GM21447 (cell line): Measurements from ENCODE around the gene MEF2A.

ENCODE experiments used
- ATAC-seq: cut with Tn5 transposase; IDR thresholded peaks from one replicate; pipeline ENCODE4 v1.9.1; 2021; ENCODE audit not compliant: unreplicated experiment

Gene MEF2A

DNA sequence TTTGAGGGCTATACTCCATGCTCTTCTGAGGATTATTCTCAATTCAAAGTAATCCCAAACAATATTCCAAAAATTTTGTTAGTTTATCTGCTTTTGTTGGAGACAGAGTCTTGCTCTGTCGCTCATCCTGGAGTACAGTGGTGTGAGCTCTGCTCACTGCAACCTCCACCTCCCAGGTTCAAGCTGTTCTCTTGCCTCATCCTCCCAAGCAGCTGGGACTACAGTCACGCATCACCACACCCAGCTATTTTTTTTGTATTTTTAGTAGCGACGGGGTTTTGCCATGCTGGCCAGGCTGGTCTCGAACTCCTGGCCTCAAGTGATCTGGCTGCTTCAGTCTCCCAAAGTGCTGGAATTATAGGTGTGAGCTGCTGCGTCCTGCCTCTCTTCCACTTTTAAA lies 39.1 kb downstream of the MEF2A start:
- ATAC-seq: no peak

DNA sequence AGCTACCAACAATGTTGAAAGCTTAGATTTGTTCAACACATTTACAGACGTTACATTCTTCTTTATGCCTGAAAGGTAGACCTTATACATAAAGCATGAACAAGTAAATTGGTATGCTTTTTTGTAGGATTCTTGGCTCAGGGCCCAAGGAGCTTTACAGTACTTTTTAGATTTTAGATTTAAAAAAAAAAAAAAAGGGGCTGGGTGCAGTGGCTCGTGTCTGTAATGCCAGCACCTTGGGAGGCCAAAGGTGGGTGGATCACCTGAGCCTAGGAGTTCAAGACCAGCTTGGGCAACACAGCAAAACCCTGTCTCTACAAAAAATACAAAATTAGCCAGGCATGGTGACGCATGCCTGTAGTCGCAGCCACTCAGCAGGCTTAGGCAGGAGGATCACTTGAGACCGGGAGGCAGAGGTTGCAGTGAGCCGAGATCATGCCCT lies 39.7 kb downstream of the MEF2A start:
- no peak for ATAC-seq

DNA sequence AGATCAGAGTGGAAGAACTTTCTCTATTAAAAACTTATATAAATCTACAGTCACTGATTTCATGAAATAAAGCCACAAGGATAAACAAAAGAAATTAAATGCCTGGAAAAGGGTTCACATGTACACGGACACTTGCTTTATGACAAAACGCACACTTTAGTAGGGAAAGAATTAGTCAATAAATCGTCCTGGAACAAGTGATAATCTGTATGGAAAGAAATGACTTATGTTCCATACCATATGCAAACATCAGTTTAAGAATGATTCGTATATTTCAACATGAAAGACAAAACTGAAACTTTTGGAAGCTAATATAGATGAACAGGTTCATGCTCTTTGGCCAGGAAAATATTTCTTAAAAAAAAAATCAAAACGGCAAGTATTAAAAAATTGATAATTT lies 40.2 kb downstream of the MEF2A start:
- ATAC-seq: no peak

- no peak for ATAC-seq
Measured at GRCh38 chr15:99606646-99607045, 40.9 kb downstream of the MEF2A start.

DNA sequence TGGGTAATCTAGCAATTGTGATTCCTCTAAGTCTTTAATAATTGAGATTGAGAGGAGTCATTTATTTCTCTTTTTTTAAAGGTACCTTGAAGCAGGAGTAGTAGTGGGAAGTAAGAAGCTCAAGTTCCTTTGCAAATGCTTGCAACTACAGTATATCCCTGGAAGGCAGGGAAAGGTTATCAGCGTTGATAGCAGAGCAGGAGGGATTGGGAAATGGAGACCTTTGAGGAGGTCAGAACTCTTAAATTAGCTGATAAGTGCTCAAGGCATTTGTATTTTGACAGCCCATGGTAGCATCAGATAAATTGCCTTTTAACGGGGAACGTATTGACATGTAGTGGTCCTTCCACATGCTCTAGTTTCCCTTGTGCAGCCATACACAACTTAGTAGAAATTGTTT lies 47.7 kb downstream of the MEF2A start:
- no peak for ATAC-seq

DNA sequence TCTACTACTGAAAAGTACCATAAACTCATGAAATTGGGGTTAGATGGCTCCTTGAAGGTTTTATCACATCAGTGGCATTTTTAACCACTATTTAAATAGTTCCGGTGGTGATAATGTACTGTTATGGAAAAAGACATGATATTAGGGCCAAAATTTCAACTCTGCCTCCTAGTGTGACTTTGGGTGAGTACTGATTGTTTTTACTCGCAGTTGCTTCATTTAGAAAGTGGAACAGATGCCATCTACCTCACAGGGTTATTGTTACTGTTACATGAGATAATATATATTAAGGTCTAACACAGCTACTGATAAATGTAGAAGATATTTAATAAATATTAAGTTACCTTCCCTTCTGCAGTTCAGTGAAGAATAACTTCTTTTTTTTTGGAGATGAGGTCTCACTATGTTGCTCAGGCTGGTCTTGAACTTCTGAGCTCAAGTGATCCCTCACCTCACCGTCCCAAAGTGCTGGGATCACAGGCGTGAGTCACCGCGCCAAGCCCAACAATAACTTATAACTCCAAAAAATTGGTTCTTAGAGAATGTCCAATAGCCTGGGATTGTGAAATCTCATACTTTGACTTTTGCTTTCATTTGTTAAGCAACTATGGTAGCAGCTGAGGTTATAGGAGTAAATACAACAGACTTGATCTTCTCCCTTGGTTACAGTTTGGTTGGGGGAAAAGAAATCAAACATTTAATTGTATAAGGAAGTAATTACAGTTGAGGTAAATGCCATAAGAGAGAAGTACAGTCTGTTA lies 48.3 kb downstream of the MEF2A start:
- ATAC-seq: peak; percentile 26

DNA sequence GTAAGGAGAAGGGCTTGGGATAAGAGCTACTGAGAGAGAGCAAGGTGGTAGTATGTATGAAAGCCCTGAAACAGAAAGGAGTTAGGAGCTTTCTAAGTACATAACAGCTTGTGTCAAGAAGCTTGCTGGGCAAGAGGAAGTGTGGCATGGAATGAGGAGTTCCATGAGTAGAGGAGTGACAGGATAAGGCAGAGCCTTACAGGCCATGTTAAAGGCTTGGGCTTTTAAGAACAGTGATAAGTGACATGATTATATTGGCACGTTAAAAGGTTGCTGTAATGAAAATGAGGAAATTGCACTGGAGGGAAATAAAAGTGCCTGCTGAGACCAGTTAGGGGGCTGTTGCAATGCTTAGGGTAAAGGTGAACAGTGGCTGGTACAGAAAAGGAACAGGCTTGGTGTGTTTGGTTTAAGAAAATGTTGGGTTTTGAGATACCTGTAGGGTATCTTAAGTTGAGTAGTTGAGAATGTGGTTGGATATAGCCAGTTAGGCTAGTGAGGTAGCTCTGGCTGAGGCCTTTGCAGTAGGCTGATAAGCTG lies 49.0 kb downstream of the MEF2A start:
- ATAC-seq: peak; percentile 50

DNA sequence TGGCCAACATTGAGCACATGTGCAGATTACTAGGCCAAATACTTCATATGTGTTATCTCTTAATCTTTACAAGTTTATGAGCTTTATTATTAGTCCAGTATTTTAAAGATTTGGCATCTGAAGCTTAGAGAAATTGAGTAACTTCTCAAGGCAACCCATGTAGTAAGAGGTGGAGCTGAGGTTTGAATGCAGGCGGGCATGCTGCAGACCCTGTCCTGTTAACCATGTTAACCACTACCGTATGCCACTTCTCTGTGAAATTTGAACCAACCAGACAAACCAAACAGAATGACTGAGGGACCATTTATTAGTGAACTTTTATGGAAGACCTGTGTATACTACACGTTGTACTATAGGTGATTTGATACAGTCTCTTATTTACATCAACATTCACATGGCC lies 49.7 kb downstream of the MEF2A start:
- ATAC-seq: no peak

DNA sequence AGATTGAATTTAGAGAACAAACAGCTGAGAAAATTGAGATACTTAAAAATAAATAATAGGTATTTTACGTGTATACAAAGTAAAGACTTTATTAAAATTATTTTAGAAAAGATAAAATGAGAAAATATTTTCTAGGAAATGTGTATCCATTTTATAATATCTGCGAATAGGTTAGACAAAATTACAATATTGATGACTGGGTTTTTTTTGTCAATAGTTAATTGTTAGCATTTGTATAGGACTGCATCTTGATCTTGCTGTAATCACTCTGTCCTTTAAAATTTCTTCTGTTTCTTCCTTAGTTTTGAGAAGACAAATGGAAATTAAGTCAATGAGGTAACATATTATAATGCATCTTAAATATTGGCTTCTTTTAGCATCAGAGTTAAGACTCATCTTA lies 50.3 kb downstream of the MEF2A start:
- ATAC-seq: no peak

DNA sequence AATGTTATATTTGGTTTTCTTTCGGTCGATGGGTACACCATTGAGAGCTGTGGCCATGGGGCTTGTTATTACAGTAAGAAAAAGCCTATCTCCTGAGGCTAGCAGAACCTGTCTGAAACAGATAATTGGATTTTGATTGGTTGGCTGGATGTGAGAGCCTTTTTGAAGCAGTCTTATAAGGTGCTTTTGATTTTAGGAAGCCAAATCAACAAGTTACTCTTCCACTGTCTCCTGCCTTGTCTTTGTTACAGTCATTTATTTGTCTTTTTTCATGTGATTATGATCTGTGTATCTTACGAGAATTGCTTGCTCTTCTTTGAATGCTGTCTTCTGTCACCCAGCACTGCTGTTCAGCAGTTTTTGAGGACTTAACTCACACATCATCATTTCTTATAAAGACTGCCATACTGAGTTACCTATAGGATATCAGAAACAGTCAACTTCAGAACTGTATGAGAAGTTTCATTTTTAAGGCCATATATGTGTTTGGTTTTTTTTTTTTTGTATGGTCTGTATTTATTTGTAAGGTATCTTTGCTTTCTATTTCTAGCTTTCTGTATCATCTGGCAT lies 51.1 kb downstream of the MEF2A start:
- ATAC-seq: no peak

- ATAC-seq: no peak
Measured at GRCh38 chr15:99618941-99619411, 53.2 kb downstream of the MEF2A start.

GRCh38 chr15:99619712-99620111 lies 53.9 kb downstream of the MEF2A start:
- ATAC-seq: no peak

GRCh38 chr15:99620178-99620577 lies 54.4 kb downstream of the MEF2A start:
- ATAC-seq: no peak

- ATAC-seq: no peak
Measured at GRCh38 chr15:99621767-99622166, 56.0 kb downstream of the MEF2A start.

- ATAC-seq: no peak
Measured at GRCh38 chr15:99628374-99629001, 62.7 kb downstream of the MEF2A start.

- ATAC-seq: no peak
Measured at GRCh38 chr15:99630607-99631131, 64.9 kb downstream of the MEF2A start.

GRCh38 chr15:99631255-99631654 lies 65.5 kb downstream of the MEF2A start:
- ATAC-seq: peak; percentile 86

DNA sequence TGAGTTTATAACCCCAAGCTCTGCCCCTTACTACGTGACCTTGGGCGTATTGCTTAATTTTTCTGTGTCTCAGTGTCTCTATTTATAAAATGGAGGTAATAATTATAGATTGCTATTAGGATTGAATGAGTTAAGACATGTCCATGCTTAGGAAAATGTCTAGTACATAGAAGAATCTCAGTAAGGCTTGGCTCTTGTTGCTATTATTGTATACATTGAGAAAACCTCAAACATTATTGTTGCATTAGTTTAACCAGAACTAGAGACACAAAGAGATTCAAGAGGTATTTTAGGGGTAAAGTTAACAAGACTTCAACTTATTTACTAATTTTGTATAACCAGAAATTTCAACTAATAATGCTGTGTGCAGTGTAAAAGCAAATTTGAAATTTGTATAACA lies 66.7 kb downstream of the MEF2A start:
- ATAC-seq: no peak

DNA sequence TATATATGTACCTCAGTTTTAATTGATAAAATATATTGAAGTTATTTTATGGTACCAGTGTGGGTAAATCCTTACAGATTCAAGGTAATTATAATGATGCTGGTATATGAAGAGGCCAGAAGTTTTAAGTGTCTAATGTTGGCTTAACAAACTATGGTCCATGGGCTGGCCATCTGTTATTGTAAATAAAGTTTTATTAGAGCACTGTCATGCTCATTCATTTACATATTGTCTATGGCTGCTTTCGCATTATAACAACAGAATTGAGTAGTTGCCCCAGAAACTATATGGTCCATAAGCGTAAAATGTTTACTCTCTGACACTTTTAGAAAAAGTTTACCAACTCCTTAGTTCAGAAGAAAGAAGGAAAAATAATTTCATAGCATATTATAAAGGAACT lies 67.9 kb downstream of the MEF2A start:
- ATAC-seq: no peak

- no peak for ATAC-seq
Measured at GRCh38 chr15:99634576-99634975, 68.8 kb downstream of the MEF2A start.

DNA sequence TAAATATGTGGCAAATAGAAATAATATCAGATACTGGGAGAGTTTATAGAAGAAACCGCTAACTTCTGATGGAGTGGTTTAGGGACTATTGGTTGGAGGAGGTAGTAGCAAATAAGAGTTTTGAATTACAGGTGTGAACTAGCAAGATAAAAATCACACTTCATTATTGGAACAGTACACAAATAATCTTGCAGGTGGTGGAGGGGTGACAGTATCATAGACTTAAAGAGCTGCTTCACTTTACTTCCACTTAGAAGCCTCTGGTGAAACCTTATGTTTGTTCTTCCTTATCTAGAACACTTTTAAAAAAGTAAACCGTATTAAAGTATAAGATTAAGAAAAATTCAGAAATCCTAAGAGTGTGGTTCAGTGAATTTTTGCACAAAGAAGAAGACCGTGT lies 69.4 kb downstream of the MEF2A start:
- no peak for ATAC-seq

- ATAC-seq: peak; percentile 78
Measured at GRCh38 chr15:99635794-99636193, 70.0 kb downstream of the MEF2A start.
